Astrocyte (in vitro differentiated cells and primary cell): Measurements from ENCODE around the gene TMEM170B. TPM values are rescaled to one million over a fixed set of nuclear protein-coding genes. Genes with fewer than 3 reads are reported as not detected.

Experiments
- DNase-seq: peaks from one replicate; pipeline ENCODE4 v3.0.0-alpha.2; 2010; ENCODE audit warnings: low read depth
- FAIRE-seq: peaks from 2 replicates; lab custom pipeline; 2011; peaks lifted over from hg19 to GRCh38; lab: Jason Lieb, UNC
- H2AFZ ChIP-seq: 2 replicates; pipeline ENCODE4 v1.6.0; 2012; ENCODE audit warnings: low read depth, low read length, inconsistent platforms
- H3K27ac ChIP-seq: 2 replicates; pipeline ENCODE4 v1.5.1; 2011; ENCODE audit warnings: low read depth, low read length, inconsistent platforms
- H3K27me3 ChIP-seq: 2 replicates; pipeline ENCODE4 v1.6.0; 2011; ENCODE audit warnings: low read length, inconsistent platforms; ENCODE audit not compliant: insufficient read depth
- H3K36me3 ChIP-seq: 2 replicates; pipeline ENCODE4 v1.5.1; 2011; ENCODE audit warnings: low read length, inconsistent platforms; ENCODE audit not compliant: insufficient read depth
- H3K4me1 ChIP-seq: 2 replicates; pipeline ENCODE4 v1.5.1; 2011; ENCODE audit warnings: low read length, inconsistent platforms; ENCODE audit not compliant: insufficient read depth
- H3K4me2 ChIP-seq: 2 replicates; pipeline ENCODE4 v1.6.0; 2012; ENCODE audit warnings: low read length, inconsistent platforms
- H3K4me3 ChIP-seq: 2 replicates; pipeline ENCODE4 v1.5.1; 2011; ENCODE audit warnings: low read depth, mild to moderate bottlenecking, low read length, inconsistent platforms; ENCODE audit not compliant: insufficient read depth
- H3K79me2 ChIP-seq: 2 replicates; pipeline ENCODE4 v1.6.0; 2012; ENCODE audit warnings: mild to moderate bottlenecking, low read length, inconsistent platforms; ENCODE audit not compliant: insufficient read depth
- H3K9ac ChIP-seq: 2 replicates; pipeline ENCODE4 v1.6.0; 2012; ENCODE audit warnings: mild to moderate bottlenecking, low read length, inconsistent platforms
- H3K9me3 ChIP-seq: 2 replicates; pipeline ENCODE4 v1.5.1; 2012; ENCODE audit warnings: low read depth, mild to moderate bottlenecking, low read length, inconsistent platforms; ENCODE audit not compliant: insufficient read depth
- H4K20me1 ChIP-seq: 2 replicates; pipeline ENCODE4 v1.6.0; 2012; ENCODE audit warnings: low read length, inconsistent platforms; ENCODE audit not compliant: insufficient read depth
- H3K27ac Mint-ChIP-seq: one replicate; pipeline ENCODE4 v1.8.0; 2021; ENCODE audit warnings: mild to moderate bottlenecking, mixed read lengths; ENCODE audit not compliant: unreplicated experiment
- H3K27me3 Mint-ChIP-seq: one replicate; pipeline ENCODE4 v1.8.0; 2021; ENCODE audit warnings: low read depth, mixed read lengths; ENCODE audit not compliant: unreplicated experiment
- H3K36me3 Mint-ChIP-seq: one replicate; pipeline ENCODE4 v1.8.0; 2021; ENCODE audit warnings: low read depth, mixed read lengths; ENCODE audit not compliant: unreplicated experiment
- H3K4me1 Mint-ChIP-seq: one replicate; pipeline ENCODE4 v1.8.0; 2021; ENCODE audit warnings: low read depth, mixed read lengths; ENCODE audit not compliant: unreplicated experiment
- H3K4me3 Mint-ChIP-seq: one replicate; pipeline ENCODE4 v1.8.0; 2021; ENCODE audit warnings: mild to moderate bottlenecking, moderate library complexity, mixed read lengths; ENCODE audit not compliant: unreplicated experiment
- H3K9me3 Mint-ChIP-seq: one replicate; pipeline ENCODE4 v1.8.0; 2021; ENCODE audit warnings: mild to moderate bottlenecking, mixed read lengths; ENCODE audit not compliant: unreplicated experiment
- EZH2 ChIP-seq: IDR thresholded peaks from 2 replicates; pipeline ENCODE4 v1.6.1; 2012; ENCODE audit warnings: mild to moderate bottlenecking, low read length, inconsistent platforms; ENCODE audit not compliant: insufficient read depth
- total RNA-seq: library from RNA; stranded (reverse); gene quantifications from 2 replicates; pipeline ENCODE4 v1.2.1, GENCODE V29; 2021
- TF ChIP-seq, protein P1 (sequence below): IDR thresholded peaks from 2 replicates; pipeline ENCODE4 v1.5.1; 2011; ENCODE audit warnings: low read depth, mild to moderate bottlenecking, inconsistent platforms, low read length, moderate library complexity; ENCODE audit not compliant: insufficient read depth

The TMEM170B gene
- total RNA-seq, 1 donor from 2014 or later, result 2.5 TPM

- Mint-ChIP-seq H3K9me3 (peaks cover 5% of the 10 kb centered on the region), H3K4me1 (peaks cover 9% of the 10 kb centered on the region), H3K4me3 (no peak overlapping the region), H3K27me3 (no peaks in the 10 kb centered on the region), H3K36me3 (peaks cover 5% of the 10 kb centered on the region), H3K27ac (no peak overlapping the region)
- H3K4me1 ChIP-seq, result peaks cover 8% of the 10 kb centered on the region
- H4K20me1 ChIP-seq, result no peaks in the 10 kb centered on the region
- H3K79me2 ChIP-seq, result no peaks in the 10 kb centered on the region
- FAIRE-seq, result no peak
- no peak overlapping the region for H3K9ac ChIP-seq
- H3K4me2 ChIP-seq, result no peak overlapping the region
- no peak overlapping the region for H3K27ac ChIP-seq
- H3K4me3 ChIP-seq, result no peak overlapping the region
- H2AFZ ChIP-seq, result no peak overlapping the region
- no peaks in the 10 kb centered on the region for H3K9me3 ChIP-seq
- no peak for TF ChIP-seq EZH2
- TF ChIP-seq, protein P1, sequence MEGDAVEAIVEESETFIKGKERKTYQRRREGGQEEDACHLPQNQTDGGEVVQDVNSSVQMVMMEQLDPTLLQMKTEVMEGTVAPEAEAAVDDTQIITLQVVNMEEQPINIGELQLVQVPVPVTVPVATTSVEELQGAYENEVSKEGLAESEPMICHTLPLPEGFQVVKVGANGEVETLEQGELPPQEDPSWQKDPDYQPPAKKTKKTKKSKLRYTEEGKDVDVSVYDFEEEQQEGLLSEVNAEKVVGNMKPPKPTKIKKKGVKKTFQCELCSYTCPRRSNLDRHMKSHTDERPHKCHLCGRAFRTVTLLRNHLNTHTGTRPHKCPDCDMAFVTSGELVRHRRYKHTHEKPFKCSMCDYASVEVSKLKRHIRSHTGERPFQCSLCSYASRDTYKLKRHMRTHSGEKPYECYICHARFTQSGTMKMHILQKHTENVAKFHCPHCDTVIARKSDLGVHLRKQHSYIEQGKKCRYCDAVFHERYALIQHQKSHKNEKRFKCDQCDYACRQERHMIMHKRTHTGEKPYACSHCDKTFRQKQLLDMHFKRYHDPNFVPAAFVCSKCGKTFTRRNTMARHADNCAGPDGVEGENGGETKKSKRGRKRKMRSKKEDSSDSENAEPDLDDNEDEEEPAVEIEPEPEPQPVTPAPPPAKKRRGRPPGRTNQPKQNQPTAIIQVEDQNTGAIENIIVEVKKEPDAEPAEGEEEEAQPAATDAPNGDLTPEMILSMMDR, result no peak
- DNase-seq, result no peak
- no peaks in the 10 kb centered on the region for H3K27me3 ChIP-seq
- no peaks in the 10 kb centered on the region for H3K36me3 ChIP-seq
Measured at GRCh38 chr6:11601776-11602605, 64.4 kb downstream of the TMEM170B start.

DNA sequence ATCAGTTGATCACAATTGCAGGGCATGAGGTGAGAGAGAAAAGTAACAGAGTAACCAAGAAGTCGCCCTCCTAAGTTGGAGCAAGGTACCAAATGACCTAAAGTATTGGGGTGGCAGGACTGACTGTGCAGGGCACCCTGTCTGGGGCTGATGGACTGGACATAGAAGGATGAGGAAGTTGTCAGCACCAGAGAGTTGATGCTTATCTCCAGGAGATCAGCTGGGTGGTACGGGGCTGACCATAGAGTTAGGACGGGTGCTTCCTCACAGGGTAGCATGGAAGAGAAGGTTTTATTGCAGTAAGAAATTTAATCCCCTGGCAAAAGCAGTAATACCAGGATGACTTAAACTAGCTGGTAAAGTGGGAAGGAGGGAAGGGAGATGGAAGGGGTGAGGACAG, 66.7 kb downstream of the TMEM170B start:
- Histone ChIP-seq H3K36me3 (no peaks in the 10 kb centered on the region), H3K79me2 (no peaks in the 10 kb centered on the region), H3K27me3 (no peaks in the 10 kb centered on the region), H3K4me2 (no peak overlapping the region), H3K27ac (no peak overlapping the region), H3K4me1 (peaks cover 22% of the 10 kb centered on the region), H4K20me1 (no peaks in the 10 kb centered on the region), H3K9ac (no peak overlapping the region), H2AFZ (no peak overlapping the region), H3K4me3 (no peak overlapping the region), H3K9me3 (no peaks in the 10 kb centered on the region)
- H3K9me3 Mint-ChIP-seq, result peaks cover 5% of the 10 kb centered on the region
- no peak for FAIRE-seq
- no peak for DNase-seq
- peaks cover 5% of the 10 kb centered on the region for H3K36me3 Mint-ChIP-seq
- peaks cover 20% of the 10 kb centered on the region for H3K4me1 Mint-ChIP-seq
- TF ChIP-seq EZH2, result no peak
- TF ChIP-seq, protein P1, result no peak
- no peak overlapping the region for H3K27ac Mint-ChIP-seq
- no peaks in the 10 kb centered on the region for H3K27me3 Mint-ChIP-seq
- no peak overlapping the region for H3K4me3 Mint-ChIP-seq
